Liver (tissue), 3 donors: ENCODE data around the gene PIPOX.

Experiments used
- CTCF ChIP-seq: fragments of 150-350 bp; IDR thresholded peaks from 2 replicates; pipeline ENCODE4 v1.5.1; 2017; ENCODE audit warnings: improper control_type of control experiment, low read depth, low read length; ENCODE audit not compliant: missing input control
- REST ChIP-seq: IDR thresholded peaks from 2 replicates; pipeline ENCODE4 v1.6.1; 2016; ENCODE audit warnings: antibody characterized with exemption, mild to moderate bottlenecking
- TAF1 ChIP-seq: conservative IDR thresholded peaks from 2 replicates; pipeline ENCODE4 v1.6.1; 2016; ENCODE audit warnings: antibody characterized with exemption, mild to moderate bottlenecking
- TF ChIP-seq, protein P1 (sequence below): IDR thresholded peaks from 2 replicates; pipeline ENCODE4 v1.6.1; 2016; ENCODE audit warnings: antibody characterized with exemption
- donor health status: healthy.
- donor health status: healthy.

DNA sequence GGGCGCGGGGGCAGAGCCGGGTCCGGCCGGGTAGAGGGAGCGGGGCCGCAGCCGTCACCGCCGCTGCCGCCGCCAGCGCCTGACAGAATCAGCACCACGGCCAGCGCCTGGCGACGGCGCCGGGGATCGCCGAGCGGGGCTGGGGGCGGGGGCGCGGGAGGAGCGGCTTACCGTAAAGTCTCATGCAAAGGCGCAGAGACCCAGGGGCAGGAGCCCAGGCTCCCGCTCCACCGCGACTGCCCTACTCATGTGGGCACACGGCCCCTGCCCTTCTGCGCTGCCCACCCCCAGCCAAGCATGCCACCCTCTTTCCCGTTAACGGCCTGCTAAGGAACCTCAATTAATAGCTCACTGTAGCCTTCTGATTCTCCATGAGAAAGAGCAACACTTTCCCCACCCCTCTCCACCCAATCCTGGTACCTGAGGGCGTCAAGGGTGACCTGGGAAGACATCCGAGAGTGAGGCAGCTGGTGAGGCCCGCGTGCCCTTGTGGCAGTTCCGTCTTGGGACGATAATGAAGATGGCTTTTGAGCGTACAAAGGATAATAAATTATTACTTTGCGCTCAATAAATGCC lies 36.9 kb upstream of the PIPOX start, which contains the start of gene SEZ6:
- TF ChIP-seq TAF1 (no peak), REST (peak; percentile 98), CTCF (no peak)
- TF ChIP-seq, protein P1, sequence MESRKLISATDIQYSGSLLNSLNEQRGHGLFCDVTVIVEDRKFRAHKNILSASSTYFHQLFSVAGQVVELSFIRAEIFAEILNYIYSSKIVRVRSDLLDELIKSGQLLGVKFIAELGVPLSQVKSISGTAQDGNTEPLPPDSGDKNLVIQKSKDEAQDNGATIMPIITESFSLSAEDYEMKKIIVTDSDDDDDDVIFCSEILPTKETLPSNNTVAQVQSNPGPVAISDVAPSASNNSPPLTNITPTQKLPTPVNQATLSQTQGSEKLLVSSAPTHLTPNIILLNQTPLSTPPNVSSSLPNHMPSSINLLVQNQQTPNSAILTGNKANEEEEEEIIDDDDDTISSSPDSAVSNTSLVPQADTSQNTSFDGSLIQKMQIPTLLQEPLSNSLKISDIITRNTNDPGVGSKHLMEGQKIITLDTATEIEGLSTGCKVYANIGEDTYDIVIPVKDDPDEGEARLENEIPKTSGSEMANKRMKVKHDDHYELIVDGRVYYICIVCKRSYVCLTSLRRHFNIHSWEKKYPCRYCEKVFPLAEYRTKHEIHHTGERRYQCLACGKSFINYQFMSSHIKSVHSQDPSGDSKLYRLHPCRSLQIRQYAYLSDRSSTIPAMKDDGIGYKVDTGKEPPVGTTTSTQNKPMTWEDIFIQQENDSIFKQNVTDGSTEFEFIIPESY: no peak
